Islet precursor cell (in vitro differentiated cells): ENCODE measurements around the gene TRA2A.
A peak's percentile ranks its signal among the peaks of the same experiment; 100 is the strongest.
"Not testable (repeated sequence)": the region's sequence is repeated elsewhere in the genome, so short reads cannot be mapped to it uniquely, and the experiment has no call there.

Source experiments
- DNase-seq: peaks from one replicate; pipeline ENCODE4 v3.0.0-alpha.2; 2018

TRA2A gene

DNA sequence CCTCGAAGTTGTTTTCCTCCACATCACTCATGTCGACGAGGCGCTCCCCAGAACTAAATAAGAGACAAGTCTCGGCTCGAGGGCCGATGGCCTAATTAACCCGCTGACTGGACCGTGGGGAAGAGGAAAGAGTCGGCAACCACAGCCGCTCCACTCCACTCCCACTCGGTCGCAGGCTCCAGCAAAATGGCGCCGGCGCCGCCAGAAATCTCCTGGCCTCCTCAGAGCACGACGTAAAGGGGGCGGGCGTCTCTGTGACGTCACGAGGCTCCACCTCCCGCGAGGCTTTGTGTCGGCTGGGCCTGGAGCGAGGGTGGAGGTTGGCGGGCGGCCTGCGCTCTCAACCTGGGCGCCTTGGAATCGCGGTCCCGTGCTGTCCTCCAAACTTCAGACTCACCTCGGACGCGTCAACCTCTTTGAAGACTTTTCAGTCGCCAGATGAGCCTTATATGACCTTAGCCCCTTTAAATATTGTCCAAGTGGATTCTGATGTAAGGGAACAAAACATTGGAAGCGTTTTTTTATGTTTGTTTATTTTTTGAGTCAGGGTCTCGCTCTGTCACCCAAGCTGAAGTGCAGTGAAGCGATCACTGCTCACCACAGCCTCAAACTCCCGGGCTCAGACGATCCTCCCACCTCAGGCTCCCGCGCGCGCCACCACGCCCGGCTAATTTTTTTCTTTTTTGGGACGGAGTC is at the start of gene TRA2A:
Gene TRA2A (minus strand): TSS at position 188 of the 696 bp plus-strand sequence. CDS start 157 bp downstream, at position 31.
- peak; percentile 98 for DNase-seq

- peak; percentile 89 for DNase-seq
These were observed 38.9 kb upstream of the TRA2A start for GRCh38 chr7:23570592-23571200.

DNA sequence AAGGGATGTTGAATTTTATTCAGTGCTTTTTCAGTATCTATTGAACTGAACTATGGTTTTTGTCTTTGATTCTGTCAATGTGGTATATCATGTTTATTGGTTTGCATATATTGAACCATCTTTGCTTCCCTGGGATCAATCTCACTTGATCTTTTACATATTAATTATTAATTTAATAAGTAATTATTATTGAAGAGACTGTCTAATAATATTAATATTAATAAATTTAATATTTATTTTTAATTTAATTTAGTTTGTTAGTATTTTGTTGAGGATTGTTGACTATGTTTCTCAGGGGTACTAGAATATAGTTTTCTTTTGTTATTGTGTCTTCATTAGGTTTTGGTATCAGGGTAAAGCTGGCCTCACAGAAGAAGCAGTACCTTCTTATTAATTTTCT is 26.5 kb upstream of the TRA2A start:
- no peak for DNase-seq

GRCh38 chr7:23547662-23548061 is 15.9 kb upstream of the TRA2A start:
- DNase-seq = no peak

GRCh38 chr7:23546897-23547572 is 15.3 kb upstream of the TRA2A start:
- peak; percentile 91 for DNase-seq

- no peak for DNase-seq
These were observed 13.7 kb upstream of the TRA2A start for GRCh38 chr7:23545493-23545892.

GRCh38 chr7:23544913-23545354 is 13.2 kb upstream of the TRA2A start:
- DNase-seq = peak; percentile 54

DNA sequence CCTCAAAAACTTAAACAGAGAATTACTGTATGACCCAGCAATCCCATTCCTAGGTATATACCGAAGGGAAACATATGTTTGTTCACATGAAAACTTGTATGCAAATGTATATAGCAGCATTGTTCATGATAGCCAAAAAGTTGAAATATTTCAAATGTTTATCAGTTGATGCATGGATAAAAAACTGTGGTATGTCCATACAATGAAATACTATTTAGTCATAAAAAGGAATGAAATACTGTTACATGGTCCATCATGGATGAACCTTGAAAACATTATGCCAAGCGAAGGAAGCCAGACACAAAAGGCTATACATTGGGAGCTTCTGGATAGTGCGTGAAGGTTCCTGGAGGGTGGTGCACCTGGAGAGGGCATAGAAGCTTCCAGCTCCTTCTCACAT is 11.0 kb upstream of the TRA2A start:
- no peak for DNase-seq

DNA sequence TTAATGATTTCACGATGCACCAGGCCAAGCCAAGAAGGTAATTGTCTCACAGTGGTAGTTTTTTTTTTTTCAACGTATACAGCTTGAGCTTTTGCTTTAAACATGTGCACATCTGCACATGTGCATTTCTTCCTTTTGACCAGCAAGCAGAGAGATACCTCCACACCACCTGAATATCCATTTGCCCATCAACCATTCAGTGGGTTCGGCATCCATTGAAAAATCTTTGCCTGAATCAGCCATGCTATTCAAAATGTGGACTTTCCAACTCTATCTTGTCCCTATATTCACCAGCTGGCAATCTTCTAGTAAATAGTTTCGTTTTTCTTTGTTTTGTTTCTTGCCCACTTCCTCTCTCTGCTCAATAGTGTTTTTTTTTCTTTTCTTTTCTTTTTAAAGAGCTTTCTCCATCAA is 7.7 kb upstream of the TRA2A start:
- DNase-seq = no peak

DNA sequence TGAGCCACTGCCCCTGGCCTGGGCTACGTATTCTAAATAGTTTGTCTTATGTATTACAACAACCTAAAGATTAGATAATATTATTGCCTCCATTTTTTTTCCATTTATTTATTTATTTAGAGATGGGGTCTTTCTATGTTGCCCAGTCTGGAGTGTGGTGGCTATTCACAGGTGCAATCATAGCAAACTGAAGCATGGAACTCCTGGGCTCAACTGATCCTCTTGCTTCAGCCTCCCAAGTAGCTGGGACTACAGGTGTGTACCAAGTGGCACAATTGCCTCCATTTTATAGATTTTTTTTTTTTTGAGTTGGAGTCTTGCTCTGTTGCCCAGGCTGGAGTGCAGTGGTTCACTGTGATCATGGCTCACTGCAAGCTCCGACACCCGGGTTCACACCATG is 6.5 kb upstream of the TRA2A start:
- no peak for DNase-seq

- DNase-seq = no peak
These were observed 1.4 kb upstream of the TRA2A start for GRCh38 chr7:23533238-23533604.

- DNase-seq = no peak
These were observed 883 bp upstream of the TRA2A start for GRCh38 chr7:23532490-23533237.

DNA sequence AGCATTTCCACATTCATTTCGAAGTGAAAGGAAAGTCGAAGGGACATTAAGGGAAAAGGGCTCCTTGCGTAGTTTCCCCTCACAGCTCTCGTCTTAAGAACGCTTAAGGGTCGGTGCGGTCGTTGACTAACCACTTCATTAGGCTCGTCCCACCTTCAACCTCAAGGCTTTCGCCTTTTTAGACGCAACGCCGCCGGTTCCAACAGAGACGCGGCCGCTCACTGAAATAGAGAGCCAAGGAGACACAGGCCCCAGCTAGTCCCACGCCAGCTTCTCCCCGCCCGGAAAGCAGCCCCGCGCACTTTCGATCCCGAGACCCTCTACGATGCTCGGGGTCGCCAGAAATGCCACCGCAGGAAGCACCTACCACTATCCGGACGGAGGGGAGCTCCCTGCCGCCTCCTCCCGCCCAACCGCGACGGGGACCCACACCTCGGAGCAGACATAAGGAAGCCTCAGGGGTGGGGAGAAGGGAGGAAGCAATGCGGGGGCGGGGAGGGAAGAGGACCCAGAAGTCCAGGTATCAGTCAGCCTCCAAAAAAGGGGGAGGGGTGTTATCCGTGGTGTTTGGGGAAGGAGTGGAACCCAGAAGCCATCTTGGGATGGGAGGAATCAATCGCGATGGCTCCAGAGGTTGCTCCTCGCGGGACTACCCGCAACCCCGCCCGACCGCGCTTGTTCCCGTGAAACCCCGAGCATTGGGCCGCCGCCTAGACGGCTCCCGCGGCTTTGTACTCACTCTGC is 559 bp downstream of the TRA2A start:
- DNase-seq = peak; percentile 68

- DNase-seq = no peak
These were observed 1.4 kb downstream of the TRA2A start for GRCh38 chr7:23530405-23530804.

DNA sequence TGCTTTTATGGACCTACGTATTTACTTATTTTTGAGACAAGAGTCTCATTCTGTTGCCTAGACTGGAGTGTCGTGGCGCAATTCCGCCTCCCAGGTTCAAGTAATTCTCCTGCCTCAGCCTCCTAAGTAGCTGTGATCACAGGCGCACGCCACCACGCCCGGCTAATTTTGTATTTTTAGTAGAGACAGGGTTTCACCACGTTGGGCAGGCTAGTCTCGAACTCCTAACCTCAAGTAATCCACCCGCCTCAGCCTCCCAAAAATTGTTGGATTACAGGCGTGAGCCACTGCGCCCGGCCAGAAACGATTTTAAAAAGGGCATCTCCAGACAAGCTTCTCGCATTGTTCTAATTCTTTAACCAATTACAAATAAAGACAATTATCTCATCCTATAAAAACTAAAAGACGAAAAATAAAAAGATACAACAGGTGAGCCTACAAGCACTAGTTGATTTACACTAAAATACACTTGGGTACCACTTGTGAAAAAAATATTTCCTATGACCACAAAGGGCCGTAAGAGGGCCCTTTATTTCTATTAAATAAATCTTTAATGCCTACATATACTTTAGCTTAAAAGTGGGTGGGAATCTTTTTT is 2.4 kb downstream of the TRA2A start:
- DNase-seq = no peak

DNA sequence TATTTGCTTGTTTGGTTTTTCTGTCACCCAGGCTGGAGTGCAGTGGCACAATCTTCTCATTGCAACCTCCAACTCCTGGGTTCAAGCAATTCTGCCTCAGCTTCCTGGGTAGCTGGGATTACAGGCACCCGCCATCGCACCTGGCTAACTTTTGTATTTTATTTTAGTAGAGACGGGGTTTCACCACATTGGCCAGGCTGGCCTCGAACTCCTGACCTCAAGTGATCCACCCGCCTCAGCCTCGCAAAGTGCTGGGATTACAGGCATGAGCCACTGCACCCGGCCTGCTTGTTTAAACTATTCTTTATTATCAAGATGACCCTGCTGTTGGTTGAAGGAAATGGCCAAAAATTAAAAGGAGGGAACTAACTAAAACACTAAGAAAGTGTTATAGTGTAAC is 6.2 kb downstream of the TRA2A start:
- DNase-seq = not testable (repeated sequence)

GRCh38 chr7:23524473-23524872 is 7.3 kb downstream of the TRA2A start:
- no peak for DNase-seq

DNA sequence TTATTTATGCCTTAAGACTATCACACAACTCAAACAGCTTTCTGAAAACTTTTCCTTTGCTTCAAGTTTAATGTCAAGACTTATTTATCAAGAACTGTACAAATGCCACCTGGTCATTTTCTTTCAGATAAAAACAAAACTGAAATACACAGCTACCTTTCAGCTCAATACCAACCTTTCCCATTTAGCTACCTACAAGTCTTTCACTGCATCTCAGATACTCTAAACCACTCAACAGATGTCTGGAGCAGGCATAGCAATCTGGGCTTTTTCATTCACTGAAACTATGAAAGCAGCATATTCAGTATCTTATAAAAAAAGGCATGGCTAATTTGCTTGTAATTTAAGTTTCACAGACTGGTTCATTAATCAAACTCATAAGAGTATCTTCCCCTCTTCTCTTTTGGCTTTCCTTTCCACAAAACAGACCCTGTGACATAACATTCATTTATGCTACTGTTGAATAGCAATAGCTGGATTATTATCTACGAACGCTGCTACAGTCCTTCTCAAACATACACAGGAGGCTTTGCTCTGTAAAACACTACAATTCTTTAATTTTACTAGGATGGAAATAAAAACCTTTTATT is 8.2 kb downstream of the TRA2A start:
- DNase-seq = no peak

DNA sequence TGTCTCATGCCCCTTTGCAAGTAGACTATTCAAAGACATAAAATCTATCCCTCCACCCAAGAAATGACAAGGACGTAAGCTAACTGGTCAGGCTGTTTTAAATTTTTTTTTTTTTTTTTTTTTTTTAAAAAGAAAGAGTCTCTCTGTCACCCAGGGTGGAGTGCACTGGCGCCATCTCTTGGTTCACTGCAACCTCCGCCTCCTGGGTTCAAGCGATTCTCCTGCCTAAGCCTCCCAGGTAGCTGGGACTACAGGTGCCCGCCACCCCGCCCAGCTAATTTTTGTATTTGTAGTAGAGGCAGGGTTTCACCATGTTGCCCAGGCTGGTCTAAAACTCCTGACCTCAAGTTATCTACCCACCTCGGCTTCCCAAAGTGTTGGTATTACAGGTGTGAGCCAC is 11.2 kb downstream of the TRA2A start:
- no peak for DNase-seq

- DNase-seq = no peak
These were observed 17.0 kb downstream of the TRA2A start for GRCh38 chr7:23514755-23515154.

DNA sequence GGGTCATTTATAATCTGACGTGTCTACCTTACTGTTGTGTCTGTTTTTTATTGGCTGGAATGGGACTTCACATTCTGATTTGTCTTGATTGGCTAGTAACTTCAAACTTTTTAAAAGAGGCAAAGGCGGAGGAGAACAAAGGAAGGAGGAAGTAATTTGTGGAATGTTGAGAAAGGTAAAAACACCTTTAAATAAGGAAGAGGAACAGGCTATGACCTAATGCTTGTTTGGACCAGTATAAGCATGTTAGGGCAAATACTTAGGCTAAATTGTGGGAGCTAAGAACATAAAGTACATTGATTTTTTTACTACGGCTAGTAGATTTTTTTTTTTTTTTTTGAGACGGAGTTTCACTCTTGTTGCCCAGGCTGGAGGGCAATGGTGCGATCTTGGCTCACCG is 18.0 kb downstream of the TRA2A start:
- not testable (repeated sequence) for DNase-seq

- DNase-seq = no peak
These were observed 37.8 kb downstream of the TRA2A start for GRCh38 chr7:23494009-23494408.
